Measurements from ENCODE around the gene KLHL42.

GRCh38 chr12:27779920-27780611 is at the start of gene KLHL42, which contains the start of gene MANSC4:
- TF ChIP-seq CTCF (IDR thresholded peaks at IDR 0.05) (no peak), POLR2A (IDR thresholded peaks at IDR 0.05) (peak in 1 of 2 donors; percentile 20)
